H1 (cell line): Measurements from ENCODE around the gene CCNY. TPM values are rescaled to one million over a fixed set of nuclear protein-coding genes. Genes with fewer than 3 reads are reported as not detected.

Source experiments
- CTCF ChIA-PET: fragments of 300-600 bp; sonication (Branson Sonifier 250); formaldehyde crosslinking; loops from one replicate; lab custom pipeline; 2021; ENCODE audit not compliant: partially characterized antibody; lab: Charles Lee
- POLR2A ChIA-PET: fragments of 300-600 bp; sonication (Branson Sonifier 250); formaldehyde crosslinking; loops from one replicate; lab custom pipeline; 2021; ENCODE audit warnings: inconsistent platforms; ENCODE audit not compliant: partially characterized antibody; lab: Charles Lee
- DNase-seq, 2 experiments: peaks; one replicate each; pipeline versions ENCODE4 v3.0.0 to v3.0.0-alpha.2; 2010 to 2022; ENCODE audit warnings: low spot score in 2 of 2, low read depth in 1 of 2, mixed read lengths in 1 of 2
- FAIRE-seq: peaks from 2 replicates; lab custom pipeline; 2011; peaks lifted over from hg19 to GRCh38; lab: Jason Lieb, UNC
- H2AFZ ChIP-seq: 2 replicates; pipeline ENCODE4 v1.8.1; 2012; ENCODE audit warnings: low read length, inconsistent platforms
- H2AK5ac ChIP-seq: 2 replicates; pipeline ENCODE4 v1.6.1; 2013; ENCODE audit warnings: low read depth, low read length
- H2BK120ac ChIP-seq: replicated peaks from 2 replicates; pipeline ENCODE3; 2013; ENCODE audit warnings: low read depth, low read length, inconsistent platforms
- H2BK12ac ChIP-seq: 2 replicates; pipeline ENCODE4 v1.6.1; 2013; ENCODE audit warnings: low read depth, low read length
- H2BK15ac ChIP-seq: 2 replicates; pipeline ENCODE4 v1.6.1; 2013; ENCODE audit warnings: low read length
- H2BK20ac ChIP-seq: 2 replicates; pipeline ENCODE4 v1.6.1; 2013; ENCODE audit warnings: low read length
- H2BK5ac ChIP-seq: 2 replicates; pipeline ENCODE4 v1.6.1; 2013; ENCODE audit warnings: low read depth, low read length
- H3K14ac ChIP-seq: 2 replicates; pipeline ENCODE4 v1.6.1; 2013; ENCODE audit warnings: inconsistent platforms; ENCODE audit not compliant: insufficient read length
- H3K18ac ChIP-seq: 2 replicates; pipeline ENCODE4 v1.6.1; 2013; ENCODE audit warnings: low read length; ENCODE audit errors: extremely low read depth
- H3K23ac ChIP-seq: 2 replicates; pipeline ENCODE4 v1.6.1; 2013; ENCODE audit warnings: inconsistent platforms; ENCODE audit not compliant: insufficient read length
- H3K23me2 ChIP-seq: 2 replicates; pipeline ENCODE4 v1.6.1; 2013; ENCODE audit warnings: low read depth, low read length
- H3K27ac ChIP-seq: 2 replicates; pipeline ENCODE4 v1.6.1; 2011; ENCODE audit warnings: low read depth, low read length, inconsistent platforms
- H3K27me3 ChIP-seq, 4 experiments: replicated peaks in 1 of 4; 1 replicate in 1 of 4; 2 replicates in 3 of 4; pipeline versions ENCODE4 v1.6.1 to v1.8.1; 2011 to 2013; ENCODE audit warnings: low read length in 3 of 4, mild to moderate bottlenecking in 3 of 4, inconsistent platforms in 2 of 4, mixed read lengths in 2 of 4, moderate library complexity in 1 of 4; ENCODE audit not compliant: control insufficient read depth in 3 of 4, insufficient read depth in 3 of 4; ENCODE audit errors: extremely low read depth in 1 of 4
- H3K36me3 ChIP-seq, 4 experiments: 2 replicates each; pipeline versions ENCODE4 v1.6.1 to v1.8.1; 2011 to 2013; ENCODE audit warnings: mild to moderate bottlenecking in 4 of 4, low read length in 3 of 4, moderate library complexity in 2 of 4, control low read depth in 1 of 4, inconsistent platforms in 1 of 4; ENCODE audit not compliant: insufficient read depth in 4 of 4, control insufficient read depth in 2 of 4
- H3K4ac ChIP-seq: replicated peaks from 2 replicates; pipeline ENCODE3; 2013; ENCODE audit warnings: low read length, low read depth, mixed read lengths, inconsistent platforms; ENCODE audit not compliant: insufficient read length
- H3K4me1 ChIP-seq, 4 experiments: replicated peaks in 1 of 4; 1 replicate in 1 of 4; 2 replicates in 3 of 4; pipeline versions ENCODE4 v1.6.1 to v1.8.1; 2011 to 2013; ENCODE audit warnings: low read length in 3 of 4, inconsistent platforms in 2 of 4, mixed read lengths in 1 of 4; ENCODE audit not compliant: insufficient read depth in 4 of 4, control insufficient read depth in 3 of 4
- H3K4me2 ChIP-seq, 2 experiments: 2 replicates each; pipeline versions ENCODE4 v1.6.1 to v1.8.1; 2011 to 2013; ENCODE audit warnings: low read depth in 2 of 2, low read length in 2 of 2, control low read depth in 1 of 2, inconsistent platforms in 1 of 2, mild to moderate bottlenecking in 1 of 2; ENCODE audit not compliant: insufficient read depth in 1 of 2
- H3K4me3 ChIP-seq, 4 experiments: fragments of 200-600, 300-600 bp in 1 of 4; sonication (generic), shearing (Covaris generic), sonication (Bioruptor Twin) in 1 of 4; 2 replicates each; pipeline versions ENCODE4 v1.5.1 to v1.8.1; 2011 to 2016; ENCODE audit warnings: low read length in 4 of 4, low read depth in 3 of 4, control low read depth in 2 of 4, inconsistent platforms in 2 of 4, mild to moderate bottlenecking in 2 of 4, mixed read lengths in 1 of 4, moderate library complexity in 1 of 4; ENCODE audit not compliant: insufficient read depth in 2 of 4; ENCODE audit errors: extremely low read depth in 1 of 4
- H3K56ac ChIP-seq: replicated peaks from 2 replicates; pipeline ENCODE3; 2013; ENCODE audit warnings: low read depth, mild to moderate bottlenecking, mixed read lengths, low read length, inconsistent platforms; ENCODE audit not compliant: insufficient read length
- H3K79me1 ChIP-seq: 2 replicates; pipeline ENCODE4 v1.6.1; 2013; ENCODE audit warnings: low read depth, low read length, control low read depth
- H3K79me2 ChIP-seq, 2 experiments: 2 replicates each; pipeline versions ENCODE4 v1.6.1 to v1.8.1; 2012 to 2013; ENCODE audit warnings: low read length in 2 of 2, mild to moderate bottlenecking in 2 of 2, inconsistent platforms in 1 of 2; ENCODE audit not compliant: insufficient read depth in 2 of 2, control insufficient read depth in 1 of 2
- H3K9ac ChIP-seq, 4 experiments: replicated peaks in 1 of 4; 1 replicate in 1 of 4; 2 replicates in 3 of 4; pipeline versions ENCODE4 v1.6.1 to v1.8.1; 2011 to 2013; ENCODE audit warnings: low read depth in 3 of 4, low read length in 3 of 4, control low read depth in 2 of 4, mild to moderate bottlenecking in 2 of 4, moderate library complexity in 2 of 4, inconsistent platforms in 1 of 4; ENCODE audit errors: extremely low read depth in 1 of 4
- H3K9me3 ChIP-seq, 2 experiments: 2 replicates each; pipeline versions ENCODE4 v1.6.1 to v1.8.1; 2012 to 2013; ENCODE audit warnings: mild to moderate bottlenecking in 2 of 2, moderate library complexity in 2 of 2, control low read depth in 1 of 2, inconsistent platforms in 1 of 2, low read depth in 1 of 2, low read length in 1 of 2, mixed read lengths in 1 of 2; ENCODE audit not compliant: insufficient read depth in 2 of 2
- H4K20me1 ChIP-seq, 2 experiments: replicated peaks in 1 of 2; 2 replicates each; pipeline versions ENCODE3 to v1.8.1; 2011 to 2013; ENCODE audit warnings: inconsistent platforms in 2 of 2, low read length in 2 of 2, mild to moderate bottlenecking in 1 of 2; ENCODE audit not compliant: insufficient read depth in 2 of 2, control insufficient read depth in 1 of 2
- H4K5ac ChIP-seq: 2 replicates; pipeline ENCODE4 v1.6.1; 2013; ENCODE audit warnings: low read length, low read depth, mixed read lengths, inconsistent platforms; ENCODE audit not compliant: insufficient read length
- H4K8ac ChIP-seq: 2 replicates; pipeline ENCODE4 v1.8.0; 2013; ENCODE audit warnings: mild to moderate bottlenecking, moderate library complexity, low read length, inconsistent platforms; ENCODE audit not compliant: insufficient read depth; ENCODE audit errors: extremely low read depth
- H4K91ac ChIP-seq: replicated peaks from 2 replicates; pipeline ENCODE3; 2013; ENCODE audit warnings: low read length, mixed read lengths, inconsistent platforms; ENCODE audit not compliant: insufficient read length
- ASH2L ChIP-seq: fragments of 200-600, 300-600 bp; sonication (generic); IDR thresholded peaks from one replicate; pipeline ENCODE4 v1.7.1; 2017; ENCODE audit warnings: low read length
- CEBPB ChIP-seq: IDR thresholded peaks from 2 replicates; pipeline ENCODE4 v1.6.1; 2012; ENCODE audit warnings: low read depth, low read length
- EP300 ChIP-seq, 2 experiments: IDR thresholded peaks; 1 replicate in 1 of 2; 2 replicates in 1 of 2; pipeline ENCODE4 v1.6.1; 2011 to 2012; ENCODE audit warnings: low read depth in 2 of 2, low read length in 2 of 2, mild to moderate bottlenecking in 2 of 2, borderline replicate concordance in 1 of 2, inconsistent platforms in 1 of 2, moderate library complexity in 1 of 2
- HDAC2 ChIP-seq, 2 experiments: fragments of 300-600 bp in 1 of 2; sonication (generic) in 1 of 2; IDR thresholded peaks; 2 replicates each; pipeline ENCODE4 v1.6.1; 2011 to 2012; ENCODE audit warnings: low read depth in 2 of 2, low read length in 2 of 2, mild to moderate bottlenecking in 2 of 2, moderate library complexity in 2 of 2, borderline replicate concordance in 1 of 2, inconsistent platforms in 1 of 2
- KDM5A ChIP-seq: fragments of 200-600 bp; IDR thresholded peaks from 2 replicates; pipeline ENCODE4 v1.7.1; 2012; ENCODE audit warnings: mild to moderate bottlenecking, low read length, inconsistent platforms, mixed read lengths
- MAFK ChIP-seq: IDR thresholded peaks from 2 replicates; pipeline ENCODE4 v1.6.1; 2012; ENCODE audit warnings: low read depth, mild to moderate bottlenecking, improper control_type of control experiment, low read length
- PHF8 ChIP-seq: fragments of 200-600 bp; sonication (generic); conservative IDR thresholded peaks from 2 replicates; pipeline ENCODE4 v1.7.1; 2012; ENCODE audit warnings: low read depth, mild to moderate bottlenecking, inconsistent platforms, low read length, moderate library complexity
- RXRA ChIP-seq: IDR thresholded peaks from 2 replicates; pipeline ENCODE4 v1.6.1; 2011; ENCODE audit warnings: low read depth, mild to moderate bottlenecking, low read length, moderate library complexity; ENCODE audit not compliant: insufficient read depth
- SAP30 ChIP-seq: fragments of 300-600 bp; sonication (generic); IDR thresholded peaks from 2 replicates; pipeline ENCODE4 v1.7.1; 2012; ENCODE audit warnings: low read length, moderate library complexity, mild to moderate bottlenecking, inconsistent platforms; ENCODE audit not compliant: insufficient read depth, insufficient replicate concordance
- SP1 ChIP-seq: IDR thresholded peaks from 2 replicates; pipeline ENCODE4 v1.6.1; 2011; ENCODE audit warnings: low read depth, low read length
- SRF ChIP-seq: IDR thresholded peaks from 2 replicates; pipeline ENCODE4 v1.6.1; 2011; ENCODE audit warnings: mild to moderate bottlenecking, low read depth, low read length, moderate library complexity
- WGBS, 2 experiments: shearing (Covaris generic) in 1 of 2; methylation state at CpG; one replicate each; pipeline versions ENCODE4 v1.1.6 to v1.1.7; 2013 to 2015; ENCODE audit warnings: low lambda C conversion rate in 2 of 2, mixed read lengths in 2 of 2, inconsistent platforms in 1 of 2, low coverage in 1 of 2, missing lambda C conversion rate in 1 of 2; ENCODE audit not compliant: insufficient replicate concordance in 2 of 2, insufficient coverage in 1 of 2, insufficient read length in 1 of 2; ENCODE audit errors: extremely low coverage in 1 of 2, missing lambda C conversion rate in 1 of 2; 5-methylcytosine and 5-hydroxymethylcytosine counted together
- polyA plus RNA-seq, 7 experiments: library from polyadenylated mRNA; depleted of rRNA in 3 of 7; stranded (reverse) in 5 of 7; unstranded in 2 of 7; fragments of >200 nt in 5 of 7; fragments of 200-250 nt in 2 of 7; gene quantifications; 1 replicate in 5 of 7; 2 replicates in 1 of 7; 4 replicates in 1 of 7; pipeline versions ENCODE4 v1.2.1 to v1.2.3, GENCODE V29; 2011 to 2013; ENCODE audit warnings: missing spikeins in 2 of 7, mixed read lengths in 2 of 7
- total RNA-seq: library from RNA; stranded (reverse); fragmentation: NEBNext Ultra II Directional; extraction: Animal tissue kit (Norgen Biotek cat#: 25700); gene quantifications from 2 replicates; pipeline ENCODE4 v1.2.1, GENCODE V29; 2021
- TF ChIP-seq, protein P1 (sequence below): IDR thresholded peaks from 2 replicates; pipeline ENCODE4 v1.6.1; 2011; ENCODE audit warnings: low read length, improper control_type of control experiment

CCNY gene
- total and polyA plus RNA-seq, 2 of the 8 experiments (the other 6 are each of a cell fraction or from before 2014, with no cell fraction given): 25.3 to 68.2 TPM

DNA sequence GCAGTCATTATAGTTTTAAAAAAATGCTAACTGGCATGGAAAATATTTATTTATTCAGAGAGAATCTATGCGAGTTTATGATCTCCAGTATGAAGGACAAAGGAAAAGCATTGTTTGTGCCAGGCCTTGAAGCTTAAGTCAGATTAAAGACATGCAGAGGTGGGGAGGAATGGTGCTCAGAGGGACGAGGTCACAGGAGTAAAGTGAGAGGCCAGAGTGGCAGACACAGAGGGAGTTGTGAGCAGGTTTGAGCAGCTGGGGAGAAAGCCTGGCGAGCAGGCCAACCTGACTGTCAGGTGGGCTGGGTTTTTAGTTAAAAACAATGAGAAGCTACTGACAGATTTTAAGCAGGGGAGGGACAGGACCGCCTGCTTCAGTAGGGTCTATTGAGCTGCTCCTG, 6.8 kb upstream of the CCNY start:
- Histone ChIP-seq H3K14ac (no peak overlapping the region), H3K27me3 (no peaks in the 10 kb centered on the region), H3K18ac (no peak overlapping the region), H2BK5ac (no peak overlapping the region), H3K4me1 (peaks cover 0 to 4% (median 3%) of the 10 kb centered on the region in 4 experiments; a peak in 4 of 7 replicates), H4K8ac (no peak overlapping the region), H3K9ac (no peak overlapping the region), H2BK12ac (no peak overlapping the region), H4K91ac (no peak overlapping the region), H3K79me1 (peaks cover 2% of the 10 kb centered on the region; the same call in 1 of the 2 replicates), H2BK120ac (no peak overlapping the region), H2AFZ (no peak overlapping the region), H3K23me2 (no peaks in the 10 kb centered on the region), H3K36me3 (peaks cover 0 to 14% (median 2%) of the 10 kb centered on the region in 4 experiments; a peak in 3 of 8 replicates), H4K20me1 (peaks cover 0 to 3% of the 10 kb centered on the region in 2 experiments), H2BK15ac (no peak overlapping the region), H3K4me3 (no peak overlapping the region; a peak in 1 of 8 replicates), H2AK5ac (no peak overlapping the region), H3K23ac (no peak overlapping the region), H3K4me2 (no peak overlapping the region), H3K79me2 (peaks cover 3 to 6% of the 10 kb centered on the region in 2 experiments; a peak in 3 of 4 replicates), H2BK20ac (no peak overlapping the region), H3K4ac (no peak overlapping the region), H3K9me3 (peaks cover 3 to 4% of the 10 kb centered on the region in 2 experiments; a peak in 1 of 4 replicates), H3K27ac (no peak overlapping the region), H3K56ac (no peak overlapping the region), H4K5ac (no peak overlapping the region)
- ChIA-PET POLR2A (interaction anchor here (0.7 kb wide), 1 partner anchor 203 kb away, joined by 3 read pairs; the partner anchor contains the start of gene CREM), CTCF (interaction anchor here (0.9 to 1.3 kb wide), 5 partner anchors 13 to 144 kb away, joined by 3 to 4 read pairs (median 3); no protein-coding TSS in a partner anchor)
- 63% methylated on average over 4 of the region's 4 CpGs; no CpG with 5 or more reads in 1 of the 2 experiments for WGBS, 2 experiments
- peak; percentile 66 for FAIRE-seq
- DNase-seq: no peak
- no peak for TF ChIP-seq SRF
- TF ChIP-seq RXRA: no peak
- TF ChIP-seq CEBPB: no peak
- TF ChIP-seq HDAC2 (IDR thresholded peaks at IDR 0.05; ENCODE audit: borderline replicate concordance in 1 of 2, low read depth in 2 of 2, low read length in 2 of 2): no peak
- no peak for TF ChIP-seq SAP30
- TF ChIP-seq SP1: no peak
- TF ChIP-seq KDM5A: no peak
- TF ChIP-seq PHF8: no peak
- TF ChIP-seq, protein P1, sequence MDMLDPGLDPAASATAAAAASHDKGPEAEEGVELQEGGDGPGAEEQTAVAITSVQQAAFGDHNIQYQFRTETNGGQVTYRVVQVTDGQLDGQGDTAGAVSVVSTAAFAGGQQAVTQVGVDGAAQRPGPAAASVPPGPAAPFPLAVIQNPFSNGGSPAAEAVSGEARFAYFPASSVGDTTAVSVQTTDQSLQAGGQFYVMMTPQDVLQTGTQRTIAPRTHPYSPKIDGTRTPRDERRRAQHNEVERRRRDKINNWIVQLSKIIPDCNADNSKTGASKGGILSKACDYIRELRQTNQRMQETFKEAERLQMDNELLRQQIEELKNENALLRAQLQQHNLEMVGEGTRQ: no peak
- no peak for TF ChIP-seq MAFK
- TF ChIP-seq ASH2L: no peak
- no peak for TF ChIP-seq EP300 (IDR thresholded peaks at IDR 0.05; ENCODE audit: borderline replicate concordance in 1 of 2, low read depth in 2 of 2, low read length in 2 of 2)
